Lower leg skin (tissue), 3 donors: ENCODE results near the gene CUEDC2.

ENCODE experiments used
- CTCF ChIP-seq, 3 donors: fragments of 450-650 bp; IDR thresholded peaks; one replicate each; pipeline ENCODE4 v1.5.1; 2016; ENCODE audit warnings: antibody characterized with exemption in 3 of 3, mild to moderate bottlenecking in 3 of 3, moderate library complexity in 2 of 3
- POLR2A ChIP-seq, 2 donors: fragments of 450-650 bp; IDR thresholded peaks; one replicate each; pipeline ENCODE4 v1.6.1; 2016 to 2017; ENCODE audit warnings: antibody characterized with exemption in 2 of 2, mild to moderate bottlenecking in 1 of 2, moderate library complexity in 1 of 2

DNA sequence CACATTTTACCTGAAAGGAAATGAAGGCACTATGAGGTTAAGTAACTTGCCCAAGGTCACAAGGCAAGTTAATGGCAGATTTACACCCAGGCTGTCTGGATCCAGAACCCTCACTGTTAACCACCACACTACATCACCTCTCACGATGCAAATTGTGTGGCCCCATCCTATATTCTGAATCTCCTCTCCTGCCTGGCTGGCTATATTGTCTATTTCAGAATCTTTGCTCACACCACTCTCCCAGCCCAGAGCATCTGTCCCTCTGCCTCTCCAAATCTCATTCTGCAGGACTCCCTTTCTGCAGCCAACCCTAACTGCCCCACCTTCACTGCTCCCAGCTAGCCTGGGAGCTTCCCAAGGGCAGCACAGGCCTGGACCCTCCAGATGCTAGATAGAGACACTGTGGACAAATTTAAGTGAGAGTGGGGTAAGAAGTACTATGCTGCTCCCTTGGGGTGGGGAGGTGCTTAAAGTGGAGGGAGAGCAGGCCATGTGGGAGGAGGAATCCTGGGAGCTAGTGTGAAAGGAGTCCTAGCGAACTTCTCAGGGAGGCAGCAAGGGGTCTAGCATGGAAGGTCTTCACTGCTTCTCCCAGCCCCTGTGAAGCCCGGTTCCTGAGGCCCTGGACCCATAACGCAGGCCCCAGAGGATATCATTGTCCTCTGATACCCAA is 786 bp downstream of the CUEDC2 start:
- TF ChIP-seq POLR2A (IDR thresholded peaks at IDR 0.05) (no peak), CTCF (IDR thresholded peaks at IDR 0.05) (no peak)
